ENCODE results near the gene FAM114A1. TPM values are rescaled to one million over a fixed set of nuclear protein-coding genes. Genes with fewer than 3 reads are reported as not detected.
A peak's percentile ranks its signal among the peaks of the same experiment; 100 is the strongest.

Gene FAM114A1
- total and polyA plus RNA-seq, 2 of the 4 experiments (the other 2 are of a cell fraction): 135 to 649 TPM

GRCh38 chr4:38857354-38858096, 10.1 kb upstream of the FAM114A1 start:
- ChIA-PET CTCF (no interaction called here), POLR2A (ENCODE audit: unreplicated experiment) (no interaction called here)
- DNase-seq: peak; percentile 94
- H2BK15ac ChIP-seq (ENCODE audit: low read depth, low read length): peak overlapping the region; percentile 81
- peak overlapping the region; percentile 95 for H3K4me2 ChIP-seq (ENCODE audit: low read depth, low read length)
- peak overlapping the region; percentile 93 for H2BK5ac ChIP-seq (ENCODE audit: low read depth, low read length, poor library complexity, severe bottlenecking)
- no CpG with 5 or more reads among the region's 3 CpGs for WGBS, 2 experiments (ENCODE audit: extremely low coverage in 2 of 2, insufficient read length in 1 of 2)
- H4K20me1 ChIP-seq (ENCODE audit: insufficient read depth, low read length): no peaks in the 10 kb centered on the region
- dilution Hi-C loops (cut with HindIII; ENCODE audit: low sequenced_read_pairs, unreplicated experiment): no loop called here
- peak overlapping the region; percentile 80 for H4K91ac ChIP-seq (ENCODE audit: insufficient read depth, low read depth, low read length)
- H3K36me3 ChIP-seq (ENCODE audit: control insufficient read depth, insufficient read depth, low read length): no peaks in the 10 kb centered on the region
- H3K27me3 ChIP-seq (ENCODE audit: control insufficient read depth, insufficient read depth, low read length): no peaks in the 10 kb centered on the region
- in situ Hi-C loops (cut with MboI; ENCODE audit: low sequenced_read_pairs): loop anchor here (5.0 kb wide), 1 partner anchor 100 kb away; no protein-coding TSS in a partner anchor
- peak overlapping the region; percentile 45 for H3K9ac ChIP-seq (ENCODE audit: low read depth, low read length)
- peak overlapping the region; percentile 62 for H3K14ac ChIP-seq (replicated peaks; ENCODE audit: low read depth, low read length)
- peak overlapping the region; percentile 98 for H2BK120ac ChIP-seq (ENCODE audit: low read depth, low read length)
- peak overlapping the region; percentile 99 for H3K23ac ChIP-seq (ENCODE audit: low read depth, low read length)
- H3K4me3 ChIP-seq (ENCODE audit: insufficient read depth, low read depth, low read length): peak overlapping the region; percentile 31; the same call in 1 of the 2 replicates
- peak overlapping the region; percentile 90; the same call in 1 of the 2 replicates for H2AK5ac ChIP-seq (ENCODE audit: low read depth, low read length)
- H3K4ac ChIP-seq (ENCODE audit: low read depth, low read length): peak overlapping the region; percentile 76
- intact Hi-C loops (cut with micrococcal nuclease): loop anchor here (2.0 to 10.0 kb wide), 5 partner anchors 75 to 795 kb away; partner anchors contain the start of gene TLR10
- H3K4me1 ChIP-seq (ENCODE audit: control insufficient read depth, insufficient read depth, low read length): peaks cover 8% of the 10 kb centered on the region
- peak overlapping the region; percentile 22 to 99 for H4K8ac ChIP-seq (ENCODE audit: low read depth in 2 of 2, low read length in 2 of 2)
- H2AFZ ChIP-seq (replicated peaks; ENCODE audit: low read length, poor library complexity): peak overlapping the region; percentile 90
- peak overlapping the region; percentile 71 for H4K5ac ChIP-seq (ENCODE audit: low read depth, low read length)
- peaks cover 0 to 3% of the 10 kb centered on the region in 2 experiments; a peak in 1 of 4 replicates for H3K79me1 ChIP-seq (ENCODE audit: low read depth in 1 of 2, low read length in 2 of 2)
- no TSS peak for BruUV-seq (replicated peaks)
- peak overlapping the region; percentile 97 for H3K18ac ChIP-seq (ENCODE audit: low read depth, low read length)
- ATAC-seq (ENCODE audit: low read depth): peak; percentile 91
- peak overlapping the region; percentile 81 for H2AK9ac ChIP-seq (replicated peaks; ENCODE audit: low read depth, low read length, poor library complexity)
- peak; percentile 82 for TF ChIP-seq FOS (IDR thresholded peaks at IDR 0.05; ENCODE audit: low read depth, low read length)
- no peak for TF ChIP-seq RFX5 (IDR thresholded peaks at IDR 0.05; ENCODE audit: low read depth, low read length)
- TF ChIP-seq CEBPB (IDR thresholded peaks at IDR 0.05; ENCODE audit: low read depth, low read length): peak; percentile 97
- TF ChIP-seq POLR2A (IDR thresholded peaks at IDR 0.05; ENCODE audit: low read depth, low read length): peak; percentile 63; the same call in 1 of the 2 replicates
- H3K9me3 ChIP-seq (ENCODE audit: control insufficient read depth, insufficient read depth, low read length): no peaks in the 10 kb centered on the region
- peak overlapping the region; percentile 97 for H2BK20ac ChIP-seq (ENCODE audit: low read depth, low read length)
- peaks cover 3% of the 10 kb centered on the region; the same call in 1 of the 2 replicates for H3K9me1 ChIP-seq (ENCODE audit: insufficient read depth, low read length)
- H3K27ac ChIP-seq (ENCODE audit: insufficient read depth, low read length): peak overlapping the region; percentile 92
- peak overlapping the region; percentile 95 for H3K56ac ChIP-seq (ENCODE audit: extremely low read depth, insufficient read depth, low read length)
